GM23338 (cell line): Measurements from ENCODE around the gene HTR3B. TPM values are rescaled to one million over a fixed set of nuclear protein-coding genes. Genes with fewer than 3 reads are reported as not detected.

Experiments
- ATAC-seq: fragments of 200-7000 bp; cut with Tn5 transposase; 3 replicates; pipeline ENCODE4 v1.9.1; 2020
- DNase-seq: peaks from one replicate; pipeline ENCODE4 v3.0.0-alpha.2; 2015; ENCODE audit warnings: low spot score
- H2AFZ ChIP-seq: fragments of 200-600 bp; sonication (generic); 2 replicates; pipeline ENCODE4 v1.8.0; 2016; ENCODE audit warnings: antibody characterized with exemption, mild to moderate bottlenecking, moderate library complexity
- H3F3A ChIP-seq: fragments of 200-600 bp; sonication (generic); replicated peaks from 2 replicates; pipeline ENCODE4 v1.8.0; 2017; ENCODE audit warnings: antibody characterized with exemption, mixed run types, low read depth
- H3K27ac ChIP-seq: fragments of 200-600 bp; sonication (generic); 2 replicates; pipeline ENCODE4 v1.6.1; 2016; ENCODE audit warnings: low read depth
- H3K27me3 ChIP-seq: fragments of 200-600 bp; sonication (generic); 2 replicates; pipeline ENCODE4 v1.8.0; 2016; ENCODE audit warnings: mild to moderate bottlenecking, mixed run types, moderate library complexity; ENCODE audit not compliant: insufficient read depth
- H3K36me3 ChIP-seq: fragments of 200-600 bp; sonication (generic); 2 replicates; pipeline ENCODE4 v1.8.0; 2016; ENCODE audit warnings: mild to moderate bottlenecking; ENCODE audit not compliant: insufficient read depth
- H3K4me1 ChIP-seq: fragments of 200-600 bp; sonication (generic); 2 replicates; pipeline ENCODE4 v1.8.0; 2016; ENCODE audit warnings: mild to moderate bottlenecking, moderate library complexity; ENCODE audit not compliant: insufficient read depth
- H3K4me2 ChIP-seq: fragments of 200-600 bp; sonication (generic); 2 replicates; pipeline ENCODE4 v1.7.1; 2017; ENCODE audit warnings: mixed run types
- H3K4me3 ChIP-seq: fragments of 200-600 bp; sonication (generic); 2 replicates; pipeline ENCODE4 v1.6.1; 2016; ENCODE audit warnings: mixed run types
- H3K79me2 ChIP-seq: fragments of 200-600 bp; sonication (generic); replicated peaks from 2 replicates; pipeline ENCODE4 v1.8.0; 2017; ENCODE audit warnings: mild to moderate bottlenecking; ENCODE audit not compliant: insufficient read depth
- H3K9me2 ChIP-seq: fragments of 200-600 bp; sonication (generic); 2 replicates; pipeline ENCODE4 v1.8.0; 2017; ENCODE audit not compliant: insufficient read depth
- H4K20me1 ChIP-seq: fragments of 200-600 bp; sonication (generic); replicated peaks from 2 replicates; pipeline ENCODE4 v1.8.0; 2017; ENCODE audit warnings: mild to moderate bottlenecking; ENCODE audit not compliant: insufficient read depth
- H3K27ac Mint-ChIP-seq: 2 replicates; pipeline ENCODE4 v1.8.0; 2020; ENCODE audit warnings: inconsistent platforms, mild to moderate bottlenecking, moderate library complexity, mixed read lengths
- H3K27me3 Mint-ChIP-seq: 3 replicates; pipeline ENCODE4 v1.8.0; 2022; ENCODE audit warnings: low read depth, mild to moderate bottlenecking, moderate library complexity, mixed read lengths, inconsistent platforms; ENCODE audit not compliant: insufficient read depth, poor library complexity
- H3K36me3 Mint-ChIP-seq: 3 replicates; pipeline ENCODE4 v1.8.0; 2021; ENCODE audit warnings: low read depth, mild to moderate bottlenecking, inconsistent platforms, moderate library complexity, mixed read lengths
- H3K4me1 Mint-ChIP-seq: 3 replicates; pipeline ENCODE4 v1.8.0; 2020; ENCODE audit warnings: mild to moderate bottlenecking, inconsistent platforms, mixed read lengths
- H3K4me3 Mint-ChIP-seq: 3 replicates; pipeline ENCODE4 v1.8.0; 2021; ENCODE audit warnings: moderate library complexity, mild to moderate bottlenecking, inconsistent platforms, mixed read lengths
- H3K9me3 Mint-ChIP-seq: 3 replicates; pipeline ENCODE4 v1.8.0; 2020; ENCODE audit warnings: moderate library complexity, mild to moderate bottlenecking, inconsistent platforms, mixed read lengths
- EZH2 ChIP-seq: fragments of 200-600 bp; sonication (generic); IDR thresholded peaks from one replicate; pipeline ENCODE4 v1.8.0; 2017; ENCODE audit warnings: antibody characterized with exemption, mild to moderate bottlenecking, low read depth; ENCODE audit not compliant: unreplicated experiment
- EZH2phosphoT487 ChIP-seq: fragments of 200-600 bp; sonication (generic); IDR thresholded peaks from one replicate; pipeline ENCODE4 v1.8.1; 2018; ENCODE audit warnings: antibody characterized with exemption; ENCODE audit not compliant: unreplicated experiment
- ZNF114 ChIP-seq: fragments of 250-450 bp; sonication (Bioruptor Pico); IDR thresholded peaks from 2 replicates; pipeline ENCODE4 v1.5.0; 2020; ENCODE audit warnings: mild to moderate bottlenecking, moderate library complexity
- ZNF331 ChIP-seq: fragments of 250-450 bp; sonication (Bioruptor Pico); IDR thresholded peaks from 2 replicates; pipeline ENCODE4 v1.5.0; 2020; ENCODE audit warnings: low read depth, mild to moderate bottlenecking, moderate library complexity
- polyA plus RNA-seq: library from polyadenylated mRNA; unstranded; fragments of >200 nt; fragmentation: Nextera tagmentation; extraction: Ambion mirVana; gene quantifications from 2 replicates; pipeline ENCODE4 v1.2.1, GENCODE V29; 2016
- total RNA-seq: library from RNA; depleted of rRNA; stranded (reverse); fragments of >200 nt; shearing (Covaris generic); gene quantifications from 2 replicates; pipeline ENCODE4 v1.2.3, GENCODE V29; 2014
- TF ChIP-seq, protein P1 (sequence below): IDR thresholded peaks from 2 replicates; pipeline ENCODE4 v1.6.1; 2016; ENCODE audit warnings: antibody characterized with exemption
- TF ChIP-seq, protein P2 (sequence below), 2 experiments: fragments of 200-600 bp in 1 of 2; sonication (generic) in 1 of 2; conservative IDR thresholded peaks; 2 replicates each; pipeline versions ENCODE4 v1.5.1 to v1.6.1; 2016 to 2017; ENCODE audit warnings: antibody characterized with exemption in 2 of 2, low read depth in 2 of 2, mild to moderate bottlenecking in 2 of 2, moderate library complexity in 1 of 2
- TF ChIP-seq, protein P3 (sequence below): fragments of 250-450 bp; sonication (Bioruptor Pico); IDR thresholded peaks from 2 replicates; pipeline ENCODE4 v1.5.0; 2020; ENCODE audit warnings: mild to moderate bottlenecking, moderate library complexity

HTR3B gene
- total and polyA plus RNA-seq, 2 experiments from 2014 or later, result not detected

DNA sequence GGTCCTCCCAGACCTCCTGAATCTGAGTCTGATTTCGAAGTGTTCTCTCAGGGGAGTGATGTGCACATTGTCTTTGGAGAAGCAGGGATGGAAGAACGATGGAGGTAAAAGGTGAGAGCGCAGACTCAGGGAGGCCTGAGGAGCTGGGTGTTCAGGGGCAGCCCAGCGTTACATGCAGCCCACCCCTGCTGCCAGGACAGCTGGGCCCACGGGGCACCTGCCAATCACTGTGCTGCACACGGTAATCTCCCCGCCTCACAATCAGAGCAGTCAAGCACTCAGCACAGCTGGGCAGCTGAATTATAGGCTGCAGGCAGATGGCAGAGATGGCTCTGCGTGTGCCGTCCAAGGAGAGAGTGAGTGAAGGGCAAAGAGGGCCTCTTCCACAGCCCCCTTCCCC, 52.4 kb downstream of the HTR3B start:
- H3K9me3 Mint-ChIP-seq, result no peaks in the 10 kb centered on the region
- H3K4me3 Mint-ChIP-seq, result no peak overlapping the region
- no peaks in the 10 kb centered on the region for H3K36me3 Mint-ChIP-seq
- peaks cover 41% of the 10 kb centered on the region for H3K4me1 Mint-ChIP-seq
- TF ChIP-seq ZNF331 (CRISPR knock-in tag), result no peak
- TF ChIP-seq ZNF114 (CRISPR knock-in tag), result no peak
- TF ChIP-seq, protein P1, sequence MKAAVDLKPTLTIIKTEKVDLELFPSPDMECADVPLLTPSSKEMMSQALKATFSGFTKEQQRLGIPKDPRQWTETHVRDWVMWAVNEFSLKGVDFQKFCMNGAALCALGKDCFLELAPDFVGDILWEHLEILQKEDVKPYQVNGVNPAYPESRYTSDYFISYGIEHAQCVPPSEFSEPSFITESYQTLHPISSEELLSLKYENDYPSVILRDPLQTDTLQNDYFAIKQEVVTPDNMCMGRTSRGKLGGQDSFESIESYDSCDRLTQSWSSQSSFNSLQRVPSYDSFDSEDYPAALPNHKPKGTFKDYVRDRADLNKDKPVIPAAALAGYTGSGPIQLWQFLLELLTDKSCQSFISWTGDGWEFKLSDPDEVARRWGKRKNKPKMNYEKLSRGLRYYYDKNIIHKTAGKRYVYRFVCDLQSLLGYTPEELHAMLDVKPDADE, result no peak
- no peak for TF ChIP-seq EZH2phosphoT487
- TF ChIP-seq, protein P2, sequence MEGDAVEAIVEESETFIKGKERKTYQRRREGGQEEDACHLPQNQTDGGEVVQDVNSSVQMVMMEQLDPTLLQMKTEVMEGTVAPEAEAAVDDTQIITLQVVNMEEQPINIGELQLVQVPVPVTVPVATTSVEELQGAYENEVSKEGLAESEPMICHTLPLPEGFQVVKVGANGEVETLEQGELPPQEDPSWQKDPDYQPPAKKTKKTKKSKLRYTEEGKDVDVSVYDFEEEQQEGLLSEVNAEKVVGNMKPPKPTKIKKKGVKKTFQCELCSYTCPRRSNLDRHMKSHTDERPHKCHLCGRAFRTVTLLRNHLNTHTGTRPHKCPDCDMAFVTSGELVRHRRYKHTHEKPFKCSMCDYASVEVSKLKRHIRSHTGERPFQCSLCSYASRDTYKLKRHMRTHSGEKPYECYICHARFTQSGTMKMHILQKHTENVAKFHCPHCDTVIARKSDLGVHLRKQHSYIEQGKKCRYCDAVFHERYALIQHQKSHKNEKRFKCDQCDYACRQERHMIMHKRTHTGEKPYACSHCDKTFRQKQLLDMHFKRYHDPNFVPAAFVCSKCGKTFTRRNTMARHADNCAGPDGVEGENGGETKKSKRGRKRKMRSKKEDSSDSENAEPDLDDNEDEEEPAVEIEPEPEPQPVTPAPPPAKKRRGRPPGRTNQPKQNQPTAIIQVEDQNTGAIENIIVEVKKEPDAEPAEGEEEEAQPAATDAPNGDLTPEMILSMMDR (conservative IDR thresholded peaks at IDR 0.05; ENCODE audit: low read depth in 2 of 2), result no peak
- no peak for TF ChIP-seq EZH2
- TF ChIP-seq, protein P3, sequence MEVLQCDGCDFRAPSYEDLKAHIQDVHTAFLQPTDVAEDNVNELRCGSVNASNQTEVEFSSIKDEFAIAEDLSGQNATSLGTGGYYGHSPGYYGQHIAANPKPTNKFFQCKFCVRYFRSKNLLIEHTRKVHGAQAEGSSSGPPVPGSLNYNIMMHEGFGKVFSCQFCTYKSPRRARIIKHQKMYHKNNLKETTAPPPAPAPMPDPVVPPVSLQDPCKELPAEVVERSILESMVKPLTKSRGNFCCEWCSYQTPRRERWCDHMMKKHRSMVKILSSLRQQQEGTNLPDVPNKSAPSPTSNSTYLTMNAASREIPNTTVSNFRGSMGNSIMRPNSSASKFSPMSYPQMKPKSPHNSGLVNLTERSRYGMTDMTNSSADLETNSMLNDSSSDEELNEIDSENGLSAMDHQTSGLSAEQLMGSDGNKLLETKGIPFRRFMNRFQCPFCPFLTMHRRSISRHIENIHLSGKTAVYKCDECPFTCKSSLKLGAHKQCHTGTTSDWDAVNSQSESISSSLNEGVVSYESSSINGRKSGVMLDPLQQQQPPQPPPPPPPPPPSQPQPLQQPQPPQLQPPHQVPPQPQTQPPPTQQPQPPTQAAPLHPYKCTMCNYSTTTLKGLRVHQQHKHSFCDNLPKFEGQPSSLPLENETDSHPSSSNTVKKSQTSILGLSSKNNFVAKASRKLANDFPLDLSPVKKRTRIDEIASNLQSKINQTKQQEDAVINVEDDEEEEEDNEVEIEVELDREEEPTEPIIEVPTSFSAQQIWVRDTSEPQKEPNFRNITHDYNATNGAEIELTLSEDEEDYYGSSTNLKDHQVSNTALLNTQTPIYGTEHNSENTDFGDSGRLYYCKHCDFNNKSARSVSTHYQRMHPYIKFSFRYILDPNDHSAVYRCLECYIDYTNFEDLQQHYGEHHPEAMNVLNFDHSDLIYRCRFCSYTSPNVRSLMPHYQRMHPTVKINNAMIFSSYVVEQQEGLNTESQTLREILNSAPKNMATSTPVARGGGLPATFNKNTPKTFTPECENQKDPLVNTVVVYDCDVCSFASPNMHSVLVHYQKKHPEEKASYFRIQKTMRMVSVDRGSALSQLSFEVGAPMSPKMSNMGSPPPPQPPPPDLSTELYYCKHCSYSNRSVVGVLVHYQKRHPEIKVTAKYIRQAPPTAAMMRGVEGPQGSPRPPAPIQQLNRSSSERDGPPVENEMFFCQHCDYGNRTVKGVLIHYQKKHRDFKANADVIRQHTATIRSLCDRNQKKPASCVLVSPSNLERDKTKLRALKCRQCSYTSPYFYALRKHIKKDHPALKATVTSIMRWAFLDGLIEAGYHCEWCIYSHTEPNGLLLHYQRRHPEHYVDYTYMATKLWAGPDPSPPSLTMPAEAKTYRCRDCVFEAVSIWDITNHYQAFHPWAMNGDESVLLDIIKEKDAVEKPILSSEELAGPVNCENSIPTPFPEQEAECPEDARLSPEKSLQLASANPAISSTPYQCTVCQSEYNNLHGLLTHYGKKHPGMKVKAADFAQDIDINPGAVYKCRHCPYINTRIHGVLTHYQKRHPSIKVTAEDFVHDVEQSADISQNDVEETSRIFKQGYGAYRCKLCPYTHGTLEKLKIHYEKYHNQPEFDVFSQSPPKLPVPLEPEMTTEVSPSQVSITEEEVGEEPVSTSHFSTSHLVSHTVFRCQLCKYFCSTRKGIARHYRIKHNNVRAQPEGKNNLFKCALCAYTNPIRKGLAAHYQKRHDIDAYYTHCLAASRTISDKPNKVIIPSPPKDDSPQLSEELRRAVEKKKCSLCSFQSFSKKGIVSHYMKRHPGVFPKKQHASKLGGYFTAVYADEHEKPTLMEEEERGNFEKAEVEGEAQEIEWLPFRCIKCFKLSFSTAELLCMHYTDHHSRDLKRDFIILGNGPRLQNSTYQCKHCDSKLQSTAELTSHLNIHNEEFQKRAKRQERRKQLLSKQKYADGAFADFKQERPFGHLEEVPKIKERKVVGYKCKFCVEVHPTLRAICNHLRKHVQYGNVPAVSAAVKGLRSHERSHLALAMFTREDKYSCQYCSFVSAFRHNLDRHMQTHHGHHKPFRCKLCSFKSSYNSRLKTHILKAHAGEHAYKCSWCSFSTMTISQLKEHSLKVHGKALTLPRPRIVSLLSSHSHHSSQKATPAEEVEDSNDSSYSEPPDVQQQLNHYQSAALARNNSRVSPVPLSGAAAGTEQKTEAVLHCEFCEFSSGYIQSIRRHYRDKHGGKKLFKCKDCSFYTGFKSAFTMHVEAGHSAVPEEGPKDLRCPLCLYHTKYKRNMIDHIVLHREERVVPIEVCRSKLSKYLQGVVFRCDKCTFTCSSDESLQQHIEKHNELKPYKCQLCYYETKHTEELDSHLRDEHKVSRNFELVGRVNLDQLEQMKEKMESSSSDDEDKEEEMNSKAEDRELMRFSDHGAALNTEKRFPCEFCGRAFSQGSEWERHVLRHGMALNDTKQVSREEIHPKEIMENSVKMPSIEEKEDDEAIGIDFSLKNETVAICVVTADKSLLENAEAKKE (CRISPR knock-in tag), result no peak
- peaks cover 8% of the 10 kb centered on the region for H3K27me3 Mint-ChIP-seq
- no peak overlapping the region for H3K4me3 ChIP-seq
- H3K4me1 ChIP-seq, result peaks cover 27% of the 10 kb centered on the region
- H3K27ac ChIP-seq, result no peak overlapping the region
- H3K4me2 ChIP-seq, result no peak overlapping the region
- no peaks in the 10 kb centered on the region for H3K36me3 ChIP-seq
- ATAC-seq (no peak; the same call in 2 of the 3 replicates), DNase-seq (no peak)
- no peaks in the 10 kb centered on the region for H3K27me3 ChIP-seq
- no peaks in the 10 kb centered on the region for H3K79me2 ChIP-seq
- no peaks in the 10 kb centered on the region for H3F3A ChIP-seq
- H3K9me2 ChIP-seq, result no peaks in the 10 kb centered on the region
- no peaks in the 10 kb centered on the region for H4K20me1 ChIP-seq
- H2AFZ ChIP-seq, result peak overlapping the region; percentile 84
- no peak overlapping the region for H3K27ac Mint-ChIP-seq
